ENCODE results near the gene KMT2C.

DNA sequence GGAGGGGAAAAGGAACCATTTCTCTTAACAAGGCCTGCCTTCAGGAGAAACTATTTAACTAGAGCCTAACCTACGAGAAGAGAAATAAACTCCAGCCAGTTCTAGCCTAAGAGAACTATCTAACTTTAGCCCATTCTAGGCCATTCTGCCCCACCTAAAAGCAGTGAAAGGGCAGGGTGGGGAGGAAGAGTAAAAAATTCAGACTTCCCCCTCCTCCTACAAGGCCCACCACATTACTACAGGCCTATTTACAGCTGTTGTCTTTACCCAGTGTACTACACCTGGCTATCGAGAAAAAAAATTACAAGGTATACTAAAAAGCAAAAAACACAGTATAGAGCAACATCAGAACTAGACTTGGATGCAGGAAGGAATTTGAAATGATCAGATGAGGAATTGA, 93.0 kb downstream of the KMT2C start:
- TF ChIP-seq CTCF (IDR thresholded peaks at IDR 0.05; ENCODE audit: insufficient read depth, low read length, poor library complexity, severe bottlenecking) = no peak
- no peak for TF ChIP-seq EZH2phosphoT487 (conservative IDR thresholded peaks at IDR 0.05; ENCODE audit: low read length)
